ENCODE measurements around the gene COLEC11.

Gene COLEC11

GRCh38 chr2:3585261-3586109, 9.4 kb upstream of the COLEC11 start:
- no peak for DNase-seq

GRCh38 chr2:3586220-3586619, 8.7 kb upstream of the COLEC11 start:
- DNase-seq, result no peak

GRCh38 chr2:3587021-3587420, 7.9 kb upstream of the COLEC11 start:
- no peak for DNase-seq

DNA sequence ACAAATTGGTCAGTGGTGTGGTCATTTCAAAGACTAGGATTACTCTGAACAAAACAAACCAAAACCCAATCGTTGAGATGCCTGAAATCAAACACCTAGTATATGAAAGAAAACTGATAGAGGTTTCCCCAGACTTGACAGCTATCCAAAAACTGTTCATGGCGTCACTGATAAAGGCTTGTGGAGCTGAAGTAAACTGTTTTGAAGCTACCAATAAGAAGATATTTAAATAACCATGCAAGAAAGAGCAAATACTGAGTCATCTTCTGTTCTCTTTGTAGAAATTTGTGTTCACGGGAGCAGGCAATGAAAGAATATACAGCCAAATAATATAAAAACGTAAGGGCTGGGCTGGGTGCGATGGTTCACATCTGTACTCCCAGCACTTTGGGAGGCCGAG, 7.5 kb upstream of the COLEC11 start:
- DNase-seq, result no peak

DNA sequence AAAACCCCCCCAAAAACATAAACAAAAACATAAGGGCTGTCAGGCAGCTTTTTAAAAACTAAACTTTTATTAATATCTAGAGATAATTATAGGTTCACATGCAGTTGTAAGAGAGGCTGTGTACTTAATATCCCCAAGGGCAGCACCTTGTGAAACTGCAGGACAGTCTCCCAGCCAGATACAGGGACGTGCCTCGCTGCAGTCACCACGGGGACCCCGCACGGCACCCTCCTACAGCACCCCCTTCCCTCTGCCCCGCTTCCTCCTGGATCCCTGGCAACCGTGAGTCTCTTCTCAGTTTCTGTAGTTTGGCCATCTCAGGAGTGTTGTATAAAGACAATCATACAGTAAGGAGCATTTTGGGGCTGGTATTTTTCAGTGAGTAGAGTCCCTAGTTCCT, 6.8 kb upstream of the COLEC11 start:
- no peak for DNase-seq

DNA sequence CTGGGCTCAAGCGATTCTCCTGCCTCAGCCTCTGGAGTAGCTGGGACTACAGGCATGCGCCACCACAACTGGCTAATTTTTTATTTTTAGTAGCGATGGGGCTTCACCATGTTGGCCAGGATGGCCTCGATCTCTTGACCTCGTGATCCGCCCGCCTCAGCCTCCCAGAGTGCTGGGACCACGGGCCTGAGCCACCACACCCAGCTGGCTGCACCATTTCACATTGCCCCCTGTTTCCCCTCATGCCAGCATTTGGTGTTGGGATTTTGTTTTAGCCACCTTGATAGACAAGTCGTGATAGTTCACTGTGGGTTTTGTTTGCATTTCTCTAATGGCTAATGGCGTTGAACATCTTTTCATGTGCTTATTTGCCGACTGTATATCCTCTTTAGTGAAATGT, 5.8 kb upstream of the COLEC11 start:
- DNase-seq, result no peak

GRCh38 chr2:3595404-3595803, 492 bp downstream of the COLEC11 start:
- no peak for DNase-seq

- DNase-seq, result no peak
Measured at GRCh38 chr2:3595985-3596384, 1.1 kb downstream of the COLEC11 start.

- no peak for DNase-seq
Measured at GRCh38 chr2:3596901-3597417, 2.0 kb downstream of the COLEC11 start.

- no peak for DNase-seq
Measured at GRCh38 chr2:3597567-3597966, 2.7 kb downstream of the COLEC11 start.

DNA sequence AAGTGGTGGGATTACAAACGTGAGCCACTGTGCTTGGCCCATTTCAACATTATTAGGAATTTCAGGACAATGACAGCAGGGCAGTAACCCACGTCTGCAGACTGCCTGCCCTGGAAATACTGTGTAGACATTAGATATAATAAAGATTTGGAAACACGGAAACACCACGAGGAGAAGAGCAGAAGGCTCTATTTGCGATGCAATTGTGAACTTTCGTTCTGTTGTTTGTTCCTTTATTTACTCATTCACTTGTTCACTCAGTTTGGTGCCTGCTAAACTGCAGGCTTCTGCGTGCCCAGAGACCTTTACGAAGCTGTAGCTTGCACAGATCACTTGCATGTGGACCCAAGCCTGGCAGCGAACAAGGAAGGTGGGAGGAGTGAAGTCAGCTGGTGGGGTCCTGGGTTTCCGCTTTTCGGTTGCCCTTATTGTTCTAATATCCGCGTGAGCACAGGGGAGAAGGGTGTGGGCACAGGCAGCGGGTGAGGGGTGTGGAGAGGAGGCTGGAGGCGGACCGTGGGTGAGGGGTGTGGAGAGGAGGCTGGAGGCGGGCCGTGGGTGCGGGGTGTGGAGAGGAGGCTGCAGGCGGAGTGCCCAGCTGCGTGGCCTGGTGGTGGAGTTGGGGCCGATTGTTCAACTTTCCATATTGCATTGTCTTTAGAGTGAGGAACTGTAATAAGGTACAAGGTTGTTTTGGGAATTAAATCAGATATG, 3.4 kb downstream of the COLEC11 start:
- no peak for DNase-seq

GRCh38 chr2:3598912-3599854, 4.3 kb downstream of the COLEC11 start:
- no peak for DNase-seq

- no peak for DNase-seq
Measured at GRCh38 chr2:3600256-3600855, 5.4 kb downstream of the COLEC11 start.

DNA sequence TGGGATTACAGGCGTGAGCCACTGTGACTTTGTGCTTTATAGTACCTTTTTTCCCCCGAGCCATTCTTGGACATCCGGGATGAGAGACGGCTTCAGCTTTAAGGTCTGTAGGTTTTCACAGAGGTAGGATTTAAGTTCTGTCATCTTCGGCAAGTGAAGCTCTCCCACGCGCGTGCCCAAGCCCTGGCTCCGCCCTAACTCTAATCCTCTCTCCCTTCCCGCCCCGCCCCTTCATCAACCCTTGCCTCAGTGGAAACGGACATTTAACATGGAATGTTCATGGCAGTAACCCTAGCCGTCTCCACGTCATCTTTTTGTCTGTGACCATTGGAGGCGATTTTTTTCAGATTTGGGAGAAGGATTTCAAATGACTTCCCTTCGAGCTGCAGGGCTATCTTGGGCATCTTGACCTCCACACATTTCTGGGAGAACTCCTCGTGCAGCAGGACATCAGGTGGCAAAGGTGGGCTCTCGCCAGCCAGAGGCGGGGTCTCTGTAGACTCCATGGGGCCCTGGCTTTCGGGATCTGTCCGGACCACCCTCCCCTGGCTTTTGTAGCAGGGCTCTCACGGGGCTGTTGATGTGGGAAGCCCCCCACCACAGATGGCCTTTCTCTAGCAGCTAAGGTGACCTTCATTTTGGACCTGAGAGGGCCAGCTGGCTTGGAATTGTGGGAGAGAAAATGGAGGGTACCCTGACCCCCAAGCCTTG, 6.8 kb downstream of the COLEC11 start:
- DNase-seq, result no peak

DNA sequence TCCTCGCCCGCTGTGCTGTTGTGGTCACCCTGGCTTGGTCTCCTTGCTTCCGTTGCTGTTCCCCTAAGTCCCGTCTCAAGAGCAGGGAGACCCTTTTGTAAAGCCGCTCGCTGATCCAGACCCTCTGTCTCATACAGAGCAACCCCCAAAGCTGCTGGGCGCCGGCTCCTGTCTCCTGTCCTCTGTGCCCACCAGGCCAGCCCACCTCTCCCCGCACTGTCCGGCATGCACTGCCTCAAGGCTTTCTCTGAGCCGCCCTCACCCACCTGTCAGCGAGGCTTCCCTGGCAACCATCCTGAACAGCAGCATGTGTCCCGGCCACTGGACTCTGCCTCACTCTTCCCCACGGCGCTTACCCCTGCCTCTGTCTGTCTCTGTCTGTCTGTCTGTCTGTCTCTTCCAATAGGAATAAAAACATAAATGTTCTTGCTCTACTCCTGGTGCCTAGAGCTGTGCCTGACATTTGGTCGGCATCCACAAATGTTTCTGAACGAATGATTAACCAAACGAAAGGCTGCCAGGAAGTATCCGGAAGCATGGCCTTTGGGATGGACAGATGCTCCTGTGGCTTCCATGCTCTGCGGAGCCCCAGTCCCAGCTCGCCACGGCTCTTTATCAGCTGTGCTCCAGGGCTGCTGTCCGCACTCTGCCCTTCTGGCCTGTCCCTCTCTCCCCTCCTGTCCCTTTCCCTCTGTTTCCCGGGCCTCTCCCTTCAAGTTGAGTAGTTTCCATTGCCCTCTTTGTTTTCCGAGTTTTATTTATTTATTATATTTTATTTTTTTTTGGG, 7.8 kb downstream of the COLEC11 start:
- DNase-seq, result no peak

DNA sequence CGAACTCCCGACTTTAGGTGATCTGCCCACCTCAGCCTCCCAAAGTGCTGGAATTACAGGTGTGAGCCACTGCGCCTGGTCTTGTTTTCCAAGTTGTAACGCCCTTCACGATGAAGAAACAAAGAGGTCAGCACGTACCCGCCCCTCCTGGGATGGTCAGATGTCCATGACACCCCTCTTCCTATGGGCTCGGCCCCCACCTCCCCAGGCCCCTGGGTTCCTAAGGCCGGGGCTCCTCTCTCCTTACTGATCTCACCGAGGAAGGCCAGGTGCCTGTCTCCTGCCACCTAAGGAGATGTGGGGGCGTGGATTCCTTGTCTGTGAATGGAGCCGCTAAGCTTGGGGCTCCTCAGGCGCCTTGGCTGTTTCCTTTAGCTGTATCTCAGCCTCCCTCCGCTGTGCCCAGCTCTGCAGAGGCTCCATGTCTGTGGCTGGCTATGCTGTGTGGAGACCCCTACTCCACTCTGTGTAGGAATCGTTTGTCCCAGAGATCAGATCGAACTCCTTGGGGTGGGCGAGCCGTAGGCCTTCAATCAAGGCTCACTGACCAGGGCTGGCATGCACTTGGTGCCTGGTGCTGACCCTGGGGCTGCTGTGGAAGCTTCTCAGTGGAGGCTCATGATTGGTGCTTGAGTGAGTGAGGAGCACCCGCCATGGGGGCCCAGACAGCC, 8.8 kb downstream of the COLEC11 start:
- DNase-seq, result no peak

- no peak for DNase-seq
Measured at GRCh38 chr2:3604207-3604877, 9.4 kb downstream of the COLEC11 start.

GRCh38 chr2:3604991-3605961, 10.4 kb downstream of the COLEC11 start:
- DNase-seq, result no peak

DNA sequence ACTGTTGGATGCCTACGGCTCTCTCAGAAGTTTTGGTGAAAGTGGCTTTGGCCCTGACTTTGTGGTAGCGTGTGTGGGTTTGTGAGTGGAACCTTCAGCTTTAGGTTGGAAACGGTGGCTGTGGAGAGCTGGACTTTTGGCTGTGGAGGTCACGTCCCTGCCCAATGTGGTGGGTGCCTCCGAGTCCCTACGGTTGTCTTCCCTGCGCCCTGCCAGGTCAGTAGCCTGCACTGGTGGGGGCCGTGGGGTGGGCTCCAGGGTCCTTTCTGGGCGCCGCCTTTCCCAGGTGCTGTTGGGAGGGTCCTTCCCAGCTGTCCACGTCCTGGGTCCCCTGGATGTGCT, 11.1 kb downstream of the COLEC11 start:
- DNase-seq, result no peak
